ENCODE results near the gene C3orf33.
"Not testable (repeated sequence)": the region's sequence is repeated elsewhere in the genome, so short reads cannot be mapped to it uniquely, and the experiment has no call there.

DNA sequence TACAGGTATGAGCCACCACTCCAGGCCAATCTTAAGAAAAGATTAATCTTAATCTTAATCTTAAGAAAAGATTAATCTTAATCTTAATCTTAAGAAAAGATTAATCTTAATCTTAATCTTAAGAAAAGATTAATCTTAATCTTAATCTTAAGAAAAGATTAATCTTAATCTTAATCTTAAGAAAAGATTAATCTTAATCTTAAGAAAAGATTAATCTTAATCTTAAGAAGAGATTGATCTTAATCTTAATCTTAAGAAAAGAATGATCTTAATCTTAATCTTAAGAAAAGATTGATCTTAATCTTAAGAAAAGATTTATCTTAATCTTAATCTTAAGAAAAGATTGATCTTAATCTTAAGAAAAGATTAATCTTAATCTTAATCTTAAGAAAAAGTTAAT lies 7.1 kb upstream of the C3orf33 start:
- TF ChIP-seq, protein P1, sequence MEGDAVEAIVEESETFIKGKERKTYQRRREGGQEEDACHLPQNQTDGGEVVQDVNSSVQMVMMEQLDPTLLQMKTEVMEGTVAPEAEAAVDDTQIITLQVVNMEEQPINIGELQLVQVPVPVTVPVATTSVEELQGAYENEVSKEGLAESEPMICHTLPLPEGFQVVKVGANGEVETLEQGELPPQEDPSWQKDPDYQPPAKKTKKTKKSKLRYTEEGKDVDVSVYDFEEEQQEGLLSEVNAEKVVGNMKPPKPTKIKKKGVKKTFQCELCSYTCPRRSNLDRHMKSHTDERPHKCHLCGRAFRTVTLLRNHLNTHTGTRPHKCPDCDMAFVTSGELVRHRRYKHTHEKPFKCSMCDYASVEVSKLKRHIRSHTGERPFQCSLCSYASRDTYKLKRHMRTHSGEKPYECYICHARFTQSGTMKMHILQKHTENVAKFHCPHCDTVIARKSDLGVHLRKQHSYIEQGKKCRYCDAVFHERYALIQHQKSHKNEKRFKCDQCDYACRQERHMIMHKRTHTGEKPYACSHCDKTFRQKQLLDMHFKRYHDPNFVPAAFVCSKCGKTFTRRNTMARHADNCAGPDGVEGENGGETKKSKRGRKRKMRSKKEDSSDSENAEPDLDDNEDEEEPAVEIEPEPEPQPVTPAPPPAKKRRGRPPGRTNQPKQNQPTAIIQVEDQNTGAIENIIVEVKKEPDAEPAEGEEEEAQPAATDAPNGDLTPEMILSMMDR (IDR thresholded peaks at IDR 0.05): not testable (repeated sequence)
- not testable (repeated sequence) for TF ChIP-seq POLR2A, POLR2AphosphoS5 (IDR thresholded peaks at IDR 0.05)
